GM12874 (cell line): ENCODE results near the gene SUPT3H.

Experiments
- CTCF ChIP-seq: IDR thresholded peaks from 2 replicates; pipeline ENCODE4 v1.5.1; 2011; ENCODE audit warnings: low read depth, mild to moderate bottlenecking, control low read depth, low read length, moderate library complexity; ENCODE audit not compliant: insufficient read depth

SUPT3H gene

GRCh38 chr6:44851176-44851575, 526.6 kb downstream of the SUPT3H start:
- TF ChIP-seq CTCF, result no peak

- no peak for TF ChIP-seq CTCF
Observed at GRCh38 chr6:44850312-44850711, 527.4 kb downstream of the SUPT3H start.

DNA sequence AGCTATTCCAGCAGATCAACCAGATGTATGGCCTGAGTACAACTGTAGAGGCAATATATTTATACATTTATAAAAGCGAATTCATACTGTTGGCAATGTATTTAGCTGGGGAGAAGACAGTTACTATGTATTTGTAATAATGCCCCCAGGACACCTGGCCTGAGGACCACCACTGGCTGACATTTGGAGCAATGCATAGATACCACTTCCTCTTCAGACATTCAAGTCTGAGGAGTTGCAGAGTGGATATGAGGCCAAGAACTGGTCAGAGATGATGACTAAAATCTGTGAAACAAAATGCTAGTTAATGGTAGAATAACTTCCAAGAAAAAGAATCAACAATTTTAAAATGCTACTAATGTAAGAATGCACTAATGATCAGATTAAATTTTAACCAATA, 527.9 kb downstream of the SUPT3H start:
- TF ChIP-seq CTCF, result no peak

- no peak for TF ChIP-seq CTCF
Observed at GRCh38 chr6:44843734-44844133, 534.0 kb downstream of the SUPT3H start.

- no peak for TF ChIP-seq CTCF
Observed at GRCh38 chr6:44842616-44843015, 535.1 kb downstream of the SUPT3H start.

DNA sequence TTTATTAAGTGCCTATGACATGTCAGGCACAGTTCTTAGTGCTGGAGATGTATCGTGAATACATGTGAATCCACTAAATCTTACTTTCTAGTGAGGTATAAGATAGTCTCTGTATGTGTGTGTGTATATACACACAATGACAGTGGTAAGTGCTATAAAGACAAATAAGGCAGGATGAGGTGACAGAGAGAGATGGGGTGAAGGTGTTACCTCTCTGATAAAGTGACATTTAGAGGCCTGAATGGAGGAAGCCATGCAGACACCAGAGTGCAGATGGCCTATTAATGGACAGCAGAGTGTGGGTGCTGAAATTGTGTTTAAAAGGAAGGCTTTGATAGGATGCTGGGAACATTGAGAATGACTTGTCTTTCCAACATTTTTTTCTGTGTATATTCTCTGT, 535.9 kb downstream of the SUPT3H start:
- TF ChIP-seq CTCF, result no peak

- TF ChIP-seq CTCF, result no peak
Observed at GRCh38 chr6:44837741-44838140, 540.0 kb downstream of the SUPT3H start.

GRCh38 chr6:44837255-44837654, 540.5 kb downstream of the SUPT3H start:
- no peak for TF ChIP-seq CTCF
